ENCODE measurements around the gene ZNG1A.
"Not testable (repeated sequence)": the region's sequence is repeated elsewhere in the genome, so short reads cannot be mapped to it uniquely, and the experiment has no call there.

The ZNG1A gene

DNA sequence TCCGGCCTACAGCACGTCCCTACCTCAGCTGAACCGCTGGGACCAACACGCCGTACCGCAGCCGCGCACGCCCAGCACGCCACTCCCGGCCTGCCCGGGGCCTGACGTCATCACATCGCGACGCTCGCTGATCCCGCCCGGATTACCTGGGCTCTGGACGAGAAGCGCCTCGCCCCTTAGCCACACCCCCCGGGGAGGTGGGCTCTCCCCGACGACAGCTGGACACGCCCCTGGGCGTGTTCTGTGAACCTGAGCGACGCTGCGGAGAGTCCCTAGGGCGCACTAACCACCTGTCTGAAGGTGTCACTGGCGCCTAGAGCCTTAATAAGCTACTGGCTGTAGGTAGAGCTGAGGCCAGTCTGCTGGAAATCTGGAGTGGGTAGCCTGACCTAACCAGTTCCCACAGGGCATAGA, at the start of gene ZNG1A:
Gene ZNG1A, minus strand, starts transcription at position 87 of the 414 bp plus-strand sequence. CDS start 87 bp downstream, outside the sequence.
- DNase-seq (ENCODE audit: low spot score) = not testable (repeated sequence)

DNA sequence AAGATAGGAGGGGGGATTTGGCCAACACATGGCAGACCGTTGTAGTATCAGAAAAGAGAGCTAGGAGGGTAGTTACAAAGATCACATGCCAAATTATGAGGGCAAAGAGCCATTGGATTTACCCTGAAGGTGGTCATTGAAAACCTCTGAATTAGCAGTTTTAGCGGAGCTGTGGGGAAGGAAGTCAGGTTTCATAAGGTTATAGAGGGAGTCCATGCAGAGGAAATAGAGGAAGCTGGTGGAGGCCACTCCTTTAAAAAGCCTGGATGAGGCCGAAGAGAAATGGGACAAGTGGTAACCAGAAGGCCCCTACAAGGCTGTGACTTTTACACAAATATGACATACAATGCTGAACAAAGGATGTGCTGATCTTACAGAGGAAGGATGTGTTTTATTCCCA, 49.0 kb upstream of the ZNG1A start:
- no peak for DNase-seq (ENCODE audit: low spot score)

DNA sequence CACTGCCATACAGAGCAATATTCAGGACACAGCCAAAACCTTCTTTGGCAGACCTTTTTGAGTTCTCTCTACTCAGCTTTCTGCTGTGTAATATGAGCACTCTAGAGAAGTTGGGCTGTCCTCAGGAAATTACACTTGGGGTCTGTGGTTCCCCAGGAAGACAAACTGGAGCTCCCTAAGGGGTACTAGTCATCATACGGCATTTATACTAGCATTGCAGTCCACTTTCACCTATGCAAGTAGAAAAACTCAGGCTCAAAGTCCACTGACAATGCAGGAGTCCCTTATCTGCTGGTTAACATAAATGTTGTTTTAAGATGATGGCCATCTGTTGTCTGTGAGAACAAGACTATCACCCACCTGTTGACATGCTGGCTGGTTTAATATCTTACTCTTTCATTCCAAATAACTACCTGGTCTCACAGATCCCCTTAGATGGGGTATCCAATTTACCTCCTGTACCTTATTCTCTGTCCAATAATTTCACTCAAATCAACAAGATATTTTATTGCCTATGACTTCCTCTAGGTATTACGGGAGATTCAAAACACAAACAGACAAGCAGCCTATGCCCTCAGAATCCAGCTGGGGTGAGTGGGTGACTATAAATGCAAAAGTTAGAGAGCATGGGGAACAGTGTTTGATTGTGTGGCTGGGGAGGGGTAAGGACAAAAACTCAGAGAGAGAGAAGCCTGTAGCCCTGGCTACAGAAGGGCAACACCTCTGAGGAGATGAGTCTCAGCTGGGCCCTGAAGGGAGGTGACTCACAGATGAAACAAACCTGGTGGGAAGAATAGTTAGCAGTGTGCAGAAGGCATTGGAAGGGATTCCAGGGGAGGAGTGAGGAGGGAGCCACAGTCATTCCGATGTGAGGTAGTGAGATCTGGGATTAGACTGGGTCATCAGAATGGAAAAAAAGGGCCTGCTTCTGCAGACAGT, 46.0 kb upstream of the ZNG1A start:
- DNase-seq (ENCODE audit: low spot score) = no peak

DNA sequence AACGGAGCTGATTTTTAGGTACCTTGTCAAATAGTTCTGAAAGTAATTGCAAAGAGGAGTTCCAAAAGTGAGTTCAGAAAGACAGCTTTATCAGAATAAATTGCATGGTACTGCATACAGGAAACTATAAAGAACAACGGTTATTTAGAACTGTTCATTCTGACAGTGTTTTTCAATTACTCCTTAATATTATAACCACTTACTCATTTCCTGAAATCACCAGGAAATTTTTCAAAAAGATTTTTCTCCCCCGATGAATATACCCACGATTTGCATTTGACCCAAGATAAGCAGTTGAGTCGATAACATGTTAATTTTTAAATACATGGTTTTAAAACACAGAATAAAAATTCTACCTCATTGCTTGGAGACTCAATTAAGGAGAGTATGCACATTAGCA, 45.2 kb upstream of the ZNG1A start:
- no peak for DNase-seq (ENCODE audit: low spot score)

DNA sequence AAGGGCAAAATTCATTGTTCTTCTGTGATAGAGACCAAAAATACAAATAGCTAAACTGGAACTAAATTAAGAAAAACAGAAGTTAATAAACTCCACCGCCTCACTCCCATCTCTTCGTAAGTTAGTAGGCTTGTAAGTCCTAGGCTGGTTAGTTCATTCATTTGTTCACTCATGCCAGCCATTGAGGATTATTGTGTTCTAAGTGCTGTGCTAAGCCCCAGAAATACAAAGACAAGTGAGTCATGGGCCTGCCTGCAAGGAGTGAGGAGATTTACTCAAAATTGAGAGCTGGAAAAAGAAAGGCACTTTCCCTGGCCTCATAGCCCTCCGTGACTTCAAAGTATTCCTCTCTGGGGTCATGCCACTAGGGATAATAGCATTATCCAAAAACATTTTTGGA, 44.3 kb upstream of the ZNG1A start:
- no peak for DNase-seq (ENCODE audit: low spot score)

DNA sequence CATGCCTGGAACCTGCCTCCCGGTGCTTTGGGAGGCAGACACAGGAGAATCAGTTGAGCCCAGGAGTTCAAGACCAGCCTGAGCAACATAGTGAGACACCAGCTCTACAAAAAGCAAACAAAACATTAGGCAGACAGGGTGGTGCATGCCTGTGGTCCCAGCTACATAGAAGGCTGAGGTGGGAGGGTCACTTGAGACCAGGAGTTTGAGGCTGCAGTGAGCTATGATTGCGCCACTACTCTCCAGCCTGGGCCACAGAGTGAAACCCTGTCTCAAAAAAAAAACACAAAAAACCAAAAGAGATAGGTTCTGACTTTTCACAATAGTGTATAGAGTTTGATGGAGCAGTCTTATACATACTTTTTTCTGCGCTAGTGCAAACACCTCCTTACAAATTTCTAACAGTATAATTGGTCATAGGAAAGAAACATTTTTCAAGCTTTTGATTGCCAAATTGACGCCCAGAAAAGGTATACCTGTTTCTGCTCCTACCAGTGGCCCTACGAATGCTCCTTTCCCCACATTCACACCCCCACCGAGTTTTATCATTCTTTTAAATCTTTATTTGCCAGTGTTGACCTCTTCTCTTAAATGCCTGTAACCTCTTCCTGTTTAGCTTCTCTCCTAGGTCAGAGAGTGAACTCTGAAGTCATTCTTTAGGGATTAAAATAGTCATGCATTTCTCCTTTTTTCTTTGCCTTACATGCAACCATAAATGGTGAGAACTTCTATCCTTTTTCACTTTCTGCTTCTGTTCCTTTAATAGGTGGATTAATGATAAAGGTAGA, 43.3 kb upstream of the ZNG1A start:
- DNase-seq (ENCODE audit: low spot score) = no peak

DNA sequence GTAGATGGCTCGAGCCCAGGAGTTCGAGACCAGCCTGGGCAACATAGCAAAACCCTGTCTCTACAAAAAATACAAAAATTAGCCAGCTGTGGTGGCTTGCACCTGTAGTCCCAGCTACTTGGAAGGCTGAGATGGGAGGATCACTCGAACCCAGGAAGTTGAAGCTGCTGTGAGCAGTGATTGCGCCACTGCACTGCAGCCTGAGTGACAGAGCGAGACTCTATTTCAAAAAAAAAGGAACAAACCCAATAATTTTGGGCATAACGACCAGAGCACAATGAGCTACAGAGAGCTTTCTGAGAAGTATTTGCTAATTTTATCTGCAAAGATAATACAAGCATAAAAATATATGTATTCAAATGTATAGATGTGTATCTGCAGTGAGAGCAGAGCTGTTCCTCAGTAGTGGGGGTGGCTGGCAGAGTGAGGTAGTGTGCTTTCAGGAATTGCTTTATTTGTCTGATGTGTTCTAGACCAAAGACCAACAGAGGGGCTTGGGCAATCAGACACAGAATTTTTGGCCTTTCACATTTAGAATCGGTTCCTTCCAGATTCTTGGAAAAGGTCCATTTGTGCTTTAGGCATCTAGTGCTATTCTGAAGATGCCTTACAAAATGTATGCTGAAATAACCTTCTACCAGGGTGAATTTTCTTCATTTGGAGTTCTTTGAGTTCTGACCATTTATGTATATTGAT, 41.0 kb upstream of the ZNG1A start:
- DNase-seq (ENCODE audit: low spot score) = no peak

DNA sequence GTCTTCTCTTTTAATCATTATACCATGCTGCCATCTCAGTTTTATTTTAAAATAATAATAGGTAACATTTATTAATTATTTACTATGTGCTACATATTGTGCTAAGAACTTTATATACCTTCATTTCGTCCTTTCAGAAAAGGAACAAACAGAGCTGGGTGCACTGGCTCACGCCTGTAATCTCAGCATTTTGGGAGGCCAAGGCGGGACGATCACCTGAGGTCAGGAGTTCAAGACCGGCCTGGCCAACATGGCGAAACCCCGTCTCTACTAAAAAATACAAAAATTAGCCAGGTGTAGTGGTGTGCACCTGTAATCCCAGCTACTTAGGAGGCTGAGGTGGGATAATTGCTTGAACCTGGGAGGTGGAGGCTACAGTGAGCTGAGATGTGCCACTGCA, 40.2 kb upstream of the ZNG1A start:
- not testable (repeated sequence) for DNase-seq (ENCODE audit: low spot score)

DNA sequence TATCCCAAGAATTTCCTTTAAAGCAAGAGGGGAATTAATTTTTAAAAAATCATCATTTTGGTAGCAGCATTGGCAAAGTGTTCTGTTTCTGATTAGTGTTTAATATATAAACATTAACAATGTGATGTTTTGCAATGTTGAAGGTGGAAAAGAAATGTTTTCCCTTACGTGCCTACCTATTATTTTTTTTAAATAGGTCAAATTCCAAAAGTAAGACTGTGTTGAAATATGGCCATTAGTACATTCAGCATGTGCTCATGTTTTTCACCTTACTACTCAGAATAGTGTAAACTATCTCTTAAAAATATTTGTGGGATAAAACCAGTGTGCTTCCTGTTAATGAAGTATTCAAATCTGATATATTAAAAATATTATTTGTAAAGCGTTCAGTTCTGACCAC, 39.1 kb upstream of the ZNG1A start:
- no peak for DNase-seq (ENCODE audit: low spot score)

DNA sequence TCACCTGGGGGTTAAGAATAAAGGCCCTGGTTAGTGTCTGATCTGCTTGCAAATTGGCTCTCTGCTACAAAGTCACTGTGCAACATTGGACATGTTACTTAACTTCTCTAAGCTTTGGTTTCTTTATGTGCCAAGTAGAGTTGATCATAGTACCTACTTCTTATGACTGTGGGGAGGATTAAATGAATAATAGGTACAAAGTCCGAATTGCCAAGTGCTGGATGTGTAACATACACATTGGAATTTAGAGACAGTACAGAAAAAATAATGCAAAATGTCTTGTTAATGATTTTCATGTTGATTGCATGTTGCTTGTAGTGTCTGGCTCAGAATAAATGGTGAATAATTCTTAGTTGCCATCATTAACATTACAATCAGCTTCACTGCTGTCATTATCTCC, 38.0 kb upstream of the ZNG1A start:
- DNase-seq (ENCODE audit: low spot score) = no peak

DNA sequence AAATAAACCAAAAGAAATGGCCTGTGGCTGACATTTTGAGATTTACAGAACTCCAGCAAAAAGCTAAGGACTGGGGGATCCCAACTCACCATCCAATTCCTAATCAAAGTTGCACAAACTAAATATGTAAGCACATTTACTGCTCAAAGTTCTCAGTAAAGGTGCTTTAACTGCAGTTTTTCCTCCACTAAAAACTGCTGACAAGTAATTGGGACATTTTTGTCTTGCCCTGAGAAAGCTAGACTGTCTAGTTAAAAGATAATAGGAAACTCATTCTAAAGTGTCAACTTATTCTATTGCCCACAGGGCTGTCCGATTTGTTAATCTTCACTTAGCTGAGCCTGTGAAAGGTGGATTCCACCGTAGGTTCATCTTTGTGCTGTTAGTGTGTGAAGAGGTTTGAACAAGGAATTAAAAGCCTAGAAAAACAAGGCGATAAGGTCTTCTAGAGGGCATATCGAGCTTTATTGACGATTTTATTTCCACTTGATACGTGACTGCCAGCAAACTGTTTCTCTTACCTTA, 36.8 kb upstream of the ZNG1A start:
- DNase-seq (ENCODE audit: low spot score) = no peak

DNA sequence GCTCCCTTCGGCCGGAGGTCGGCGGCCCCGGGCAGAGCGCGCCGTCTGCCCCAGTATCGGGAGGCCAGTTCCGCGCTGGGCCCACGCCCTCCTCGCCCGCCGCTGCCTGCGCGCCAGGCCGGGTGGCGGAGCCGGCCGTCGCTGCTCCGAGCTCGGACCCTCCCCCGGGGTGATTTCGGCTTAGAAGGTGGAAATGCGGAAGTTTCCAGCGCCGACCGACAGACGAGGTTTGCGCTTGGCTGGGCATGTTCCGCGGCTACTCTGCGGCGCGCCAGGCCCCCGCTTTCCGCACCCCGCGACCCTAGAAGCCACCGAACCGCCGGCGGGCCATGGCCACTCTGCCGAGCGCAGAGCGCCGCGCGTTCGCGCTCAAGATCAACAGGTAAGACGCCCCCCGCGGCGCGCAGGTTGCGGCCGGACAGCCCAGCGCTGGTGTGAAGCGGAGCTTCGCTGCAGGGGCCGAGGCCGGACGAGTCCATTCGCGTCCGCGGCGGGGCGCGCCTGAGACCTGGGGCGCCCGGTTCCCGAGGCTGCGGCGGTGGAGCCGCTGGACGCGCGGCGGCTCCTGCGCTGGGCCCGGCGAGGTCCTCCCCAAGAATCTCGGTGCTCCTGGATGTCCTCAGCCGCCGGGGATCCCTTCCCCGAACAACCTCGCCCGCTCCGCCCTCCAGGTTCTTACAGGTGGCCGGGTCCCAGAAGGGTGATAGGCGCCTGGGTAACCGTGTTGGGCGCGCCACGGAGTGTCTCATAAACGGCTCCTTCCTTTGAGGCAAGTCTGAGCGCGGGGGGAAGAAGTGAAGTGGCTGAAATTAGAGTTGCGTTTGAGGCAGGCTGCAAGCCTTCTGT, 36.0 kb upstream of the ZNG1A start, which contains the start of gene DOCK8:
Gene DOCK8, plus strand, starts transcription at position 218 of the 846 bp plus-strand sequence. Its CDS starts 112 bp downstream, at position 330.
- DNase-seq (ENCODE audit: low spot score) = peak; percentile 43

DNA sequence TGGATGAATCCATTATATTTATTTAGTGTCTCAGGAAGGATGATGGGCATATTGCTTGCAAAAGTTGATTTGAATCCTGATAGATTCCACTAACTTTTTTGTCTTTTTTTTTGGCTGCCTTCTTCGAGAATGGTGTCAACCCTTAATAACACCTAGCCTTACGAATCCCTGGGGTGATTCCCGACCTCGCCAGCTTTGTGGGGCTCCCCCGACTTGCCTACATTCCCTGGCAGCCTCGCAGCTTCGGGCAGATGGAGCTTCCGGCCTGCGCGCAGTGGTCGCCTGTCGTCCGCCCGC, 35.4 kb upstream of the ZNG1A start:
- no peak for DNase-seq (ENCODE audit: low spot score)

DNA sequence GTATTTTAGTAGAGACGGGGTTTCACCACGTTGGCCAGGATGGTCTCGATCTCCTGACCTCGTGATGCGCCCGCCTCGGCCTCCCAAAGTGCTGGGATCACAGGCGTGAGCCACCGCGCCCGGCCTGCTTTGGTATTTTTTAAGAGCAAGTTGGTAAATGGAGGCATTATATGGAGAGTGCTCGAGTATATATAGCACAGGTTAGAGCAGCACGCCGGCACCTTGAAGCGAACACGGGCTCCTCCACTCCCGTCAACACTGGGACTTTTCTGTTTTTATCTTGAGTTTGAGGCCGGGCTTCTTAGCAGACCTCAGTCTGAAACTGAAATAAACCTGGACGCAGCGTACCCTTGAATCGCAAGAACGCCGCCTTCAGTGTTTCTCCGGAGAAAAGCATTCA, 35.0 kb upstream of the ZNG1A start:
- not testable (repeated sequence) for DNase-seq (ENCODE audit: low spot score)

DNA sequence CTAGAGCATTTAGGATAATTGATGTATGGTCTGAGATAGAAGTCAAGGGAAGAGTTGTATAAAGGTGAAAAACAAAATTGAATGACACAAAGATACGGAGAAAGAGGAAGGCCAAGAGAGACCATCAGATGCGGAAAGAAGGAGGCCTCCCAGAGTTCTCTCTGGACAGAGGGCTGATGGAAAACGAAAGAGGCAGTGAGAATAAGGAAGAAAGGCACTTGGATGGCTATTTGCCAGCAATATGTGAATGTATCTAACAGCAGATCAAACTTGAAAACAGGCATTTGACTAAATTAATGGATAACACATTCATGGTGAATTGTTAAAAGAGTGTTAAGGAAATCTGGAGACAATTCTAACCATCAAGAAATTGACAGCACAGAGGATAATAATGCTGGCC, 33.4 kb upstream of the ZNG1A start:
- DNase-seq (ENCODE audit: low spot score) = no peak

DNA sequence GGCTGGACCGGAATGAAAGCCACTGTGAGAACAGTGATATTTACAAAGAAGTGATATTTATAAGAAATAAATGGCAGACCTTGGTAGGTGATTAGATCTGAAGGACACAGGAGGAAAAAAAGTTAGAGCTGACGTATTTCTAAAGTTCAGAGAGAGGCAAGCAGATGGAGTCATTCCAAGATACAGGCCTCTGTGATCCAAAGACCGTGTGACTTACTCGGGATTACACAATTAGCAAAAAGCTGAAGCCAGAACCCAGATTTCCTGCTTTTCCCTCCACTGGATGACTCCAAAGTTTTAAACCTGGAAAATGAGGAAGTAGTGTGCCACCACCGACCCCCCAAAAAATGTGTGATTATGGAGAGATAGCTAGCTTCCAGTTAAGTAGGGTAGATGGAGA, 32.7 kb upstream of the ZNG1A start:
- no peak for DNase-seq (ENCODE audit: low spot score)

DNA sequence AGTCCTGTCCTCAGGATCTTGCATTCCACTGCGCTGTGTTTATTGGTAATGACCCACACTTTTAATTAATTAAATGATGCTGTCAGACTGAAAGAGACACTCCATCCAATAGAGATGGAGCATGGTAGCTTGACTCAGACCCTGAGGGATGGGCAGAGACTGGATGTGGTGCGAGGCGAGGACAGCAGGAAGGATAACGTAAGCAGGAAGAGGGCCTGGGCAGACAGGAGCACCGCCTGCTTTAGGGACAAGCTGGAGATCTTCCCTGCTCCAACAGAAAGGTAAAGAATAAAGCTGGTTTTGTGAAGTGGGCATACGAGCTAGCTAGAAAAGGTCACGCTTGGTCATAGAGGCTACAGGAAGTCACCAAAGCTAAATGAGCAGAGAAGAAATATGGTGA, 32.2 kb upstream of the ZNG1A start:
- DNase-seq (ENCODE audit: low spot score) = no peak

DNA sequence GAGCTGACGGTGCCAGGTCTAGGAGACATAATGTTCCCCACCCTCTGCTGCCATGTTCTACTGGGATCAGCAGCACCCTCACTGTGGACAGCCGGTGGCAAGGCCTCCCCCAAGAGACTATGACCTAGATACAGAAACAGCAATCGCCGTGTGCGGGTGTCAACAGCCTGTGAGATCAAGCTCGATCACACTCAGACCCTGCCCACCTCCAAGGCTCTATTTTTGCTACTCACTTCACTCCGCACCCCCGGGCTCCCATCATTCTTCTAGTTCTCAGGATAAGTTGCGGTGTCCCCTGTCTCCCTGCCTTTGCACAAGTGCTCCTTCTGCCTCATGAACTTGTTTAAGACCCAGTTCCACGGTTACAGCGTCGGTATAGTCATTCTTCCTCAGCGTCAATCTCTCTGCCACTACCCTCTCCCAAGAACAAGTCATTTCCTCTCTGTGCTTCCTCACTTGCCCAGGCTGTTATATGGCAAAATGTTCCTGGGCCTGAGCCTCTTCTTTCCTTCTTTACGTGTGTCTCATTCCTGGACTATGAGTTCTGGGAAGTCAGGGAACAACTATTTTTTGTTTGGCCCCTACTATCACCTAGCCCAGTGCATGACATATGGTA, 30.4 kb upstream of the ZNG1A start:
- DNase-seq (ENCODE audit: low spot score) = no peak

DNA sequence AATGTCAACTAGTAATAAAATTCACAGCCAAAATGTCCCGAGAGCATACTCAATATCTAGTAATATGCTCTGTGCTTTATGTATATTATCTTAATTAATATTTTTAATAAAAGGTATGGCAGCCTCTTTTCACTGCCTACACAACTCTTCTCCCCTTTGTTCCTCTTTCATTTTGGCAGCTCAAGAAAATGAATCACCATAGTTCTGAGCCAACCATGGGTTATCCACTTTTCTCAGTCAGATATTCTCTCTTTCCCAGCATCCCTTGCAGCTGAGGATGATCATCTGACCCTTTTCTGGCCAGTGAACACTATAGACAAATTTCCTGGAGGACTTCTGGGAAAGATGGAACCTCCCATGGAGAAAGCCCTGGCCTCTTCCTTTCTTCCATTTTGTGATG, 27.6 kb upstream of the ZNG1A start:
- no peak for DNase-seq (ENCODE audit: low spot score)

DNA sequence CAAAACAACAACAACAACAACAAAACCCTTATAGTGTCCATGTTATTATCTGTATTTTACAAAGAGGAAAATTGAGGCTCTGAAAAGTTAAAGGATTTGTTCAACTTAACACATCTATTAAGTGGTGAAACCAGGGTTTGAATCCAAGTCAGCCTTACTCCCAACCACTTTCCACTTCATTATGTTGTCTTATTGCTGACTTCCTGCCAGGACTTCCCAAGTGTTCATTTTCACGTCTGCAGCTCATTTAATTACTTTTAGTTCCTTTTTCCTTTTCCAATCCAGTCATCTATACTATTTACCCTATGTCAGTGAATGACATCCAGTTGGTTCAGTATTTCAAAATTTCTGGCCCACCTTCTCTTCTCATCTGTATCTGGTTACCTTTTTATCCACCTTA, 20.7 kb upstream of the ZNG1A start:
- not testable (repeated sequence) for DNase-seq (ENCODE audit: low spot score)
